Kidney epithelial cell (primary cell): ENCODE measurements around the gene RASIP1. TPM values are rescaled to one million over a fixed set of nuclear protein-coding genes. Genes with fewer than 3 reads are reported as not detected.

Experiments
- DNase-seq: peaks from one replicate; pipeline ENCODE4 v3.0.0-alpha.2; 2010; ENCODE audit warnings: low read depth
- H3K27me3 ChIP-seq: 2 replicates; pipeline ENCODE4 v1.6.0; 2011; ENCODE audit warnings: low read length; ENCODE audit not compliant: control insufficient read depth, insufficient read depth
- H3K36me3 ChIP-seq: 2 replicates; pipeline ENCODE4 v1.5.1; 2011; ENCODE audit warnings: low read length; ENCODE audit not compliant: control insufficient read depth, insufficient read depth
- H3K4me3 ChIP-seq: 2 replicates; pipeline ENCODE4 v1.5.1; 2011; ENCODE audit warnings: low read depth, mild to moderate bottlenecking, control low read depth, low read length
- total RNA-seq: library from RNA; depleted of rRNA; stranded (reverse); fragments of >200 nt; gene quantifications from 2 replicates; pipeline ENCODE4 v1.2.3, GENCODE V29; 2015
- TF ChIP-seq, protein P1 (sequence below): IDR thresholded peaks from 2 replicates; pipeline ENCODE4 v1.5.1; 2011; ENCODE audit warnings: mild to moderate bottlenecking, moderate library complexity, low read length, control low read depth, inconsistent platforms; ENCODE audit not compliant: insufficient read depth, poor library complexity, severe bottlenecking

RASIP1 gene
- total RNA-seq, 1 donor from 2014 or later, result 3.8 TPM

GRCh38 chr19:48674921-48675824 is 65.2 kb downstream of the RASIP1 start:
- peaks cover 8% of the 10 kb centered on the region for H3K27me3 ChIP-seq
- H3K36me3 ChIP-seq, result no peaks in the 10 kb centered on the region
- TF ChIP-seq, protein P1, sequence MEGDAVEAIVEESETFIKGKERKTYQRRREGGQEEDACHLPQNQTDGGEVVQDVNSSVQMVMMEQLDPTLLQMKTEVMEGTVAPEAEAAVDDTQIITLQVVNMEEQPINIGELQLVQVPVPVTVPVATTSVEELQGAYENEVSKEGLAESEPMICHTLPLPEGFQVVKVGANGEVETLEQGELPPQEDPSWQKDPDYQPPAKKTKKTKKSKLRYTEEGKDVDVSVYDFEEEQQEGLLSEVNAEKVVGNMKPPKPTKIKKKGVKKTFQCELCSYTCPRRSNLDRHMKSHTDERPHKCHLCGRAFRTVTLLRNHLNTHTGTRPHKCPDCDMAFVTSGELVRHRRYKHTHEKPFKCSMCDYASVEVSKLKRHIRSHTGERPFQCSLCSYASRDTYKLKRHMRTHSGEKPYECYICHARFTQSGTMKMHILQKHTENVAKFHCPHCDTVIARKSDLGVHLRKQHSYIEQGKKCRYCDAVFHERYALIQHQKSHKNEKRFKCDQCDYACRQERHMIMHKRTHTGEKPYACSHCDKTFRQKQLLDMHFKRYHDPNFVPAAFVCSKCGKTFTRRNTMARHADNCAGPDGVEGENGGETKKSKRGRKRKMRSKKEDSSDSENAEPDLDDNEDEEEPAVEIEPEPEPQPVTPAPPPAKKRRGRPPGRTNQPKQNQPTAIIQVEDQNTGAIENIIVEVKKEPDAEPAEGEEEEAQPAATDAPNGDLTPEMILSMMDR, result peak; percentile 89
- H3K4me3 ChIP-seq, result no peak overlapping the region
- DNase-seq, result no peak

- Histone ChIP-seq H3K4me3 (no peak overlapping the region), H3K36me3 (no peaks in the 10 kb centered on the region), H3K27me3 (peaks cover 6% of the 10 kb centered on the region)
- TF ChIP-seq, protein P1, result no peak
- DNase-seq, result no peak
Measured at GRCh38 chr19:48674216-48674809, 66.1 kb downstream of the RASIP1 start.

DNA sequence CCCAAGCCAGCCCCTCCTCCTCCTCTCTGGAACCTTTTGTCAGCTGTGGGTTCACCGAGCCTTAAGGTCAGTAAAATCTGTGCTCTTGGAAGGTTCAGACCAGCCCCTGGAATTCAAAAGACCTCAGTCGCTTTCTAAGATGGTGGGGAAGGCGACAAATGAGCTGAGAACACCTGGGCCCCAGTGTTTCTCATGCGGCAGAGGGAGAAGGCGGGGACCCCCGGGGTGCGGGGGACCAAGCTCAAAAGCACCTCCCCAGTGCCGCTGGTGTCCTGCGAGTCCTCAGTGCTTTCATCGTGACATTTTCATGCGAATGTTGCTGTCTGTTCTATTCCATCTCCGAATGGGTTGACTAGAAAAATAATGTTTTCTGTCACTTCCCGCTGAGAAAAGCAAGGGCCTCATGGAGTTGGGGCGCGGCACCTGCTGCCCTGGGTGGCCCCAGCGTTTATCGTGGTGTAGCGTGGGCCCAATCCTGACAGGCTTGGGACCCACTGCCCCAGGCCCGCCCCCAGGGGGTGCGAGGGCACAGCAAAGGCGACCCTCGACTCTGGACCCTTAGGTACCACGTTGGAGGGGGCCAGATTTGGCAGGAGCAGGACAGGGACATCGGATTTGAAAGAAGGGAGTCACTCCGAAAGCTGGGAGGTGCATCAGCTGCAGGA is 66.8 kb downstream of the RASIP1 start:
- no peak for DNase-seq
- H3K36me3 ChIP-seq, result no peaks in the 10 kb centered on the region
- TF ChIP-seq, protein P1, result no peak
- no peak overlapping the region for H3K4me3 ChIP-seq
- peaks cover 6% of the 10 kb centered on the region for H3K27me3 ChIP-seq

GRCh38 chr19:48672994-48673393 is 67.4 kb downstream of the RASIP1 start, which contains the start of gene NTN5:
Gene NTN5 (minus strand): TSS chr19:48673017. CDS start chr19:48670986, 2,031 bp downstream.
- Histone ChIP-seq H3K4me3 (no peak within 1 kb of the TSS), H3K36me3 (no peaks in the 10 kb centered on the region), H3K27me3 (peaks cover 6% of the 10 kb centered on the region)
- TF ChIP-seq, protein P1, result no peak
- no peak for DNase-seq

- Histone ChIP-seq H3K36me3 (no peaks in the 10 kb centered on the region), H3K27me3 (peaks cover 5% of the 10 kb centered on the region), H3K4me3 (no peak overlapping the region)
- TF ChIP-seq, protein P1, result no peak
- DNase-seq, result no peak
Measured at GRCh38 chr19:48671446-48671995, 68.9 kb downstream of the RASIP1 start.
